GM19099 (cell line): ENCODE measurements around the gene PGS1.
A peak's percentile ranks its signal among the peaks of the same experiment; 100 is the strongest.

Source experiments
- POLR2A ChIP-seq: IDR thresholded peaks from 3 replicates; pipeline ENCODE4 v1.6.1; 2011; ENCODE audit warnings: low read depth; ENCODE audit not compliant: insufficient read length; ENCODE audit errors: extremely low read depth

The PGS1 gene, protein sequence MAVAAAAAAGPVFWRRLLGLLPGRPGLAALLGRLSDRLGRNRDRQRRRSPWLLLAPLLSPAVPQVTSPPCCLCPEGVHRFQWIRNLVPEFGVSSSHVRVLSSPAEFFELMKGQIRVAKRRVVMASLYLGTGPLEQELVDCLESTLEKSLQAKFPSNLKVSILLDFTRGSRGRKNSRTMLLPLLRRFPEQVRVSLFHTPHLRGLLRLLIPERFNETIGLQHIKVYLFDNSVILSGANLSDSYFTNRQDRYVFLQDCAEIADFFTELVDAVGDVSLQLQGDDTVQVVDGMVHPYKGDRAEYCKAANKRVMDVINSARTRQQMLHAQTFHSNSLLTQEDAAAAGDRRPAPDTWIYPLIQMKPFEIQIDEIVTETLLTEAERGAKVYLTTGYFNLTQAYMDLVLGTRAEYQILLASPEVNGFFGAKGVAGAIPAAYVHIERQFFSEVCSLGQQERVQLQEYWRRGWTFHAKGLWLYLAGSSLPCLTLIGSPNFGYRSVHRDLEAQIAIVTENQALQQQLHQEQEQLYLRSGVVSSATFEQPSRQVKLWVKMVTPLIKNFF

GRCh38 chr17:78378225-78379130 lies at the start of gene PGS1:
TSS of gene PGS1 (plus strand) at chr17:78378649. CDS start at chr17:78378666, 17 bp downstream.
- peak; percentile 75 for TF ChIP-seq POLR2A

- no peak for TF ChIP-seq POLR2A
Measured at GRCh38 chr17:78329263-78330059, 49.0 kb upstream of the PGS1 start.

GRCh38 chr17:78330570-78331224 lies 47.8 kb upstream of the PGS1 start:
- no peak for TF ChIP-seq POLR2A

DNA sequence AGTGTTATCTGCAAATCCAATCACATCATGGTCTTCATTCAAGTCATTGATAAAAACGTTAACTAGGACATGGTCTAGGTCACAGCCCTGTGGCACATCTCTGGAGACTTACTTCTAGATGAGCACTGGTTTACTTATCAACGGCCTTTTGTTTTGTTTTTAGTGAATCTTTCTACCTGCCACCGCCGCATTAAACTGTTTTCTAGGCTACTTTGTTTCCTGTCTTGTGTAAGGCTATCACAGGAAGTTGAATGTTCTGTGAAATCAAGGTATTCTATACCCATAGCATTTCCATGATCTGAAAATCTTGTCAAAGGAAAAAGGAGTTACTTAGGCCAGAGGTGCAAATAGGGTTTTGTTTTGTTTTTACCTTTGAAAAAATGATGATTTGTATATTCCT lies 45.5 kb upstream of the PGS1 start:
- no peak for TF ChIP-seq POLR2A

DNA sequence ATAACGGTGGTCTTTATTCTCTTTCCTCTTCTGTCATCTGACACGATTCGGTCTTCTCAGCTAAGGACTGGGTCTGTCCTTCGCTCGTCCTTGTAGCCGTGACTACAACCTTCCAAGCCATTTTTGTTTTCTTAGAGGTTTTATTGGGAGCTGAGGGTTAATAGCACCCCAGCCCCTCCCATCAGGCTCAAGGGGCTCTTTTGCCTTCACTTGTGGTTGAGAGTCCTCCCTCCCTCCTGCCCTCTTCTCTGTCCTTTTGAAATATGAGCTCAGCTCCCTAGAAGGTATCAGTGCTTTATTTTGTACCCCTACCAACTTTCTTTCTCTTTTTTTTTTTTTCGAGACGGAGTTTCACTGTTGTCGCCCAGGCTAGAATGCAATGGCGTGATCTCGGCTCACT lies 43.2 kb upstream of the PGS1 start:
- no peak for TF ChIP-seq POLR2A

DNA sequence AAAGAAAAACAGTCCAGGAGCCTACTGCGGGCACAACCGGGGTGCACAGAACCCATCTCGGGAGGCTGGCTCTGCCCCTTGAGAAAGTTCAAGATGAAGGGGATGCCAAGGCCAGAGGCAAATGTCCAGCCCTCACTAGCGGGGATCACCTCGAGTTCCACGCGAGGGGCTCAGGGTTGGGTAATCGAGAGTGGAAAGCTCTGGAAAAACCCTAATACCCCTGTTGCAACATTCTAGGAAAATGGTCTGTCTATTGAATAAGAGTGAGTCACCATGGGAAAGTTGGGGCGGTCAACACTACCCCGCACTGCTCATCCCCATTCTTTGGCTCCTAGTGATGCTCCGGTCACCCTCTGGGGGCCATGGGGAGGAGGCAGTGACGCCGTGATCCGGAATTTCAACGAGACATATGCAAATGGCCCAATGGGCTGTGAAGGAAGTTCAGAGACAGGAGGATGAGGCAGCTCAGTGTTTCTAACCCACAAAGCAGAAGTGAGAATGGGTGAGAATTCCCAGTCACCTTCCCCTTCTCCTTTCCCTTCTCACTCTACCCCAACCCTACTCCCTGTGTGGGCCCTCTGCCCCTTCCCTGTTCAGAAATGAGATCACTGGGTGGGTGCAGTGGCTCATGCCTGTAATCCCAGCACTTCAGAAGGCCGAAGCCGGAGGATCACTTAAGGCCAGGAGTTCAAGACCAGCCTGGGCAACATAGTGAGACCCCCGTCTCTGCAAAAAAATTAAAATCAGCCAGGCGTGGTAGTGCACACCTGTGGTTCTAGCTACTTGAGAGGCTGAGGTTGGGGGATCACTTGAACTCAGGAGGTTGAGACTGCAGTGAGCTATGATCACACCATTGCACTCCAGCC lies 41.0 kb upstream of the PGS1 start:
- no peak for TF ChIP-seq POLR2A

GRCh38 chr17:78338486-78339259 lies 39.8 kb upstream of the PGS1 start:
- no peak for TF ChIP-seq POLR2A

DNA sequence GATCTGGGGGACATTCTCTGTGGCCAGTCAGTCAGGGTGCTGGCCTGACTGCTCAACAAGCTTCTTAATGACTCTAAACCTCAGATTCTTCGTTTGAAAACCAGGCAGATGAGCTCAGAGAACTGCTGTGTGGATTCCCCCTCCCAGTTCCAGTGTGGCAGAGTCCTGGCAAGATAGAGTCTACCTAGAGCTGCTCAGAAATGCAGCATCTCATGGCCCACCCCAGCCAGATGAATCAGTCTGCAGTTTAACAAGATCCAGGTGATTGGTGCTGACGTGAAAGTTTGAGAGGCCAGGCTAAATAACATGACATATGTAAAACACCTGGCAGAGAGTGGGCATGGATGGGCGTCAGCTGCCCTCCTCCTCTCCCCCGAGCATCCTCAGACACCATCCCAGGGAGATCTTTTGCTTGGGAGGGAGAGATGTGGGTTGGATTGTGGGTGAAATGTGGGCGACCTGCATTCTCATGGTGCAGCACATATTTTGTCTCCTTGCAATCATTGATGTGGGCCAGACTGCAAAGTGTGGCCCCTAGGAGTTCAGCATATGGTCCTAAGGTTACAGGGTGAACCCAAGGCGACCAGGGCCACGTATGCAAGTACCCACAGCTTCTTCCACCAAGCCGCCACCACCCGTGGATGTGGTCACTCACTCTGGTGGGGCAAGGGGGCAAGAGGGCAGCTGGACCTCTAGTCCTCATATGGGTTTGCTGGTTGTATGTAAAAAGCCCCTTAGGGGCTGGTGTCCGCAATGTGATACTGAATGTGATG lies 38.1 kb upstream of the PGS1 start:
- TF ChIP-seq POLR2A: no peak

GRCh38 chr17:78341559-78342448 lies 36.6 kb upstream of the PGS1 start:
- TF ChIP-seq POLR2A: no peak

- no peak for TF ChIP-seq POLR2A
Measured at GRCh38 chr17:78342449-78343186, 35.8 kb upstream of the PGS1 start.
